GM19193 (cell line): ENCODE measurements around the gene NOC4L.

ENCODE experiments used
- POLR2A ChIP-seq: IDR thresholded peaks from 4 replicates; pipeline ENCODE4 v1.6.1; 2011; ENCODE audit not compliant: insufficient read depth, insufficient read length; ENCODE audit errors: extremely low read depth

Gene NOC4L

GRCh38 chr12:132200800-132201199, 56.5 kb downstream of the NOC4L start:
- no peak for TF ChIP-seq POLR2A

- TF ChIP-seq POLR2A = no peak
These were observed 57.3 kb downstream of the NOC4L start for GRCh38 chr12:132201391-132202120.
